ENCODE results near the gene CCDC69.
"Not testable (repeated sequence)": the region's sequence is repeated elsewhere in the genome, so short reads cannot be mapped to it uniquely, and the experiment has no call there.

CCDC69 gene, protein sequence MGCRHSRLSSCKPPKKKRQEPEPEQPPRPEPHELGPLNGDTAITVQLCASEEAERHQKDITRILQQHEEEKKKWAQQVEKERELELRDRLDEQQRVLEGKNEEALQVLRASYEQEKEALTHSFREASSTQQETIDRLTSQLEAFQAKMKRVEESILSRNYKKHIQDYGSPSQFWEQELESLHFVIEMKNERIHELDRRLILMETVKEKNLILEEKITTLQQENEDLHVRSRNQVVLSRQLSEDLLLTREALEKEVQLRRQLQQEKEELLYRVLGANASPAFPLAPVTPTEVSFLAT

GRCh38 chr5:151223447-151224264 lies at the start of gene CCDC69:
TSS of gene CCDC69 (minus strand) at chr5:151224092. CDS start at chr5:151223970, 122 bp downstream.
- peak; percentile 72 for DNase-seq (ENCODE audit: low read depth)

GRCh38 chr5:151271336-151271735 lies 47.4 kb upstream of the CCDC69 start:
- no peak for DNase-seq (ENCODE audit: low read depth)

DNA sequence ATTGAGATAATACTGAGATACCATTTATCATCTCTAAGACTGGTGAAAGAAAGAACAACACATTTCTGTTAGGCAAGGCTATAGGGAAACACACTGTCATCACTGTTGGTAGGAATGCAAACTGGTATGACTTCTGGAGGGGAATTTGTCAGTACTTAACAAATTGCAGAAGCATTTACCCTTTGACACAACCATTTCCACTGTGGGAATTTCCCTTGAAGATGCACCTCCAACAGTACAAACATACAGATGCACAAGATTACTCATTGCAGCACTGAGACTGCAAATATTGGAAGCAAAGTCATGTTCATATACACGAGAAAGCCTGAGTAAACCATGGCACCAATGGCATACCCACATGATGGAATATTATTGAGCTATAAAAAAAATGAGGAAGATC lies 46.7 kb upstream of the CCDC69 start:
- DNase-seq (ENCODE audit: low read depth) = peak; percentile 13

DNA sequence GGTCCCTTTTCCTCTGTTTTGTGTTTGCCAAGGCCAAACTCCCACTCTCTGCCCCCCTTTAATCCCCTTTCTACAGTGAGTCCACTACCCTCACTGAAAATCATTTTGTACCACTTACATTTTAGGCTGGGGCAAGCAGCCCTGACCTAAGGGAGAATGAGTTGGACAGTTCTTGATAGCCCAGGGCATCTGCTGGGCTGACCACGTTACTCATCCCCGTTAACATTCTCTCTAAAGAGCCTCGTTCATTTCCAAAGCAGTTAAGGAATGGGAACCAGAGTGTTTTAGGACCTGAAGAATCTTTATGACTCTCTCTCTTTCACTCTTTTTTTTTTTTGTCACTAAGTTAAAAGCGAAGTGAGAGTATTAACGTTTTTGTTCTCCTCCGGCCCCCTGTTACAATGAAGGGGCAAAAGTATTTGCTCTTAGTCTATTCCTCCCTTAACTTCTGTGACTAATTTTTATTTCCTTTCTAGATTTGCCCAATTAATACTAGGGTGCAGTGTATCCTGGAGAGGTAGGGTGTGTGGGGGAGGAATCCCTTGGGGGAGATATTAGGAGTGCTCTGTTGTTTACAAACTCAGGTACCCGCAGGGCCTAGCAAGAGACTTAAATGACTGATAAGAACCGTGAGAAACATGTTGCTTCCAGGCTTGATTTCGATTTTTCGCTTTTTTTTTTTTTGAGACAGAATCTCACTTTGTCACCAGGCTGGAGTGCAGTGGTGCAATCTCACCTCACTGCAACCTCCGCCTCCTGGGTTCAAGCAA lies 43.8 kb upstream of the CCDC69 start:
- no peak for DNase-seq (ENCODE audit: low read depth)

DNA sequence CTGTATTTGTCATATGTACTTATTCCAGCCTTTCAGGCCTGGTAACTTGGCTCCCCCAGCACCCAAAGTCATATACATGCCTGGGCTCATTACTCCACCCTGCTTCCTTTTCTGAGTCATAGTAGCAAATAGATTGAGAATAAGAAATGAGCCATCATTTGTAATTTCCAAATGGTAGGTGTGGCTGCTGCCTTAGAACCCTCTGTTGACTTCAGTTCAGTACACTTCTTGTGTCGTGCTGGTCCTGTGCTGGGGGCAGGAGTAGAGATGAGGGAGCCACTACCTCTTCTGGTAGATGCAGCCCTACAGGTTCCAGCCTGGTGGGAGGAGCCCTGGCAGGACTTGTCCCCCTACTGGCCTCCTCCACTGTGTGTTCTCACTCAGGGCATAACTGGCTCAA lies 40.2 kb upstream of the CCDC69 start:
- peak; percentile 16 for DNase-seq (ENCODE audit: low read depth)

DNA sequence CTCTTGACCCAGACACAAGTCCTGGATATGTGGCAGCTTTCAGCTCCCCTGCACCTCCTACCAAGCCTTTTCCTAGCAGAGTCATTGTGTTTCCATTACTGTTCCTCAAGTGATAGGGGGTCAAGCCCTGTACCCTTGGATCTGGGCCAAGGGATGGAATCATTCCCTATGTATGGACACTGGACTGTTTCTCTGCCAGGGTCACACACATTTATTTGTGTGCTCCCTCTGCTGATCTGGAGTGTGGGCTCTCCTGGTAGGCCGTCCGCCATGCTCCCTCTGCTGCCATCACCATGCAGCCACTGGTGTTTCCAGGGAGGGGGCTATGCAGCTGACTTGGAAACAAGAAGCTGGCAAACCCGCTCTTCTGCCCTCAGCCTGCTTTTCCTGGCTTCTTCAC lies 38.6 kb upstream of the CCDC69 start:
- DNase-seq (ENCODE audit: low read depth) = no peak

DNA sequence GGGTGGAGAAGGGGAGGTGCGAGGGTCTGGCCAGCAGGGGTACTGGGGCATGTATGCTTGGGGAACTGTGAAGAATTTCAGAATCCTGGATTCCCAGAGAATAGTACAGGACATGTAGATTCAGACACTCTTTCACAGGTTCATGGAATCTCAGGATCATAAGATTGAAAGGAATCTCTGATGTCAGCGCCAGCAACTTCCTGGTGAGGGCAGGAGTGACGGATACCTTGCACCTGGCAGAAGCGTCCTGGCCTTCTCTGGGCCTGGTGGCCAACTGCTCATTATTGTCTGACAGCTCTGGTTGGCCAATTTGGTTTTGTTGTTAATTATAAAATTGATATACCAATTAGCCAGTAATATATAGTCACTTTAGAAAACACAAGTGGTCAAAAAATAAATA lies 36.0 kb upstream of the CCDC69 start:
- DNase-seq (ENCODE audit: low read depth) = no peak

DNA sequence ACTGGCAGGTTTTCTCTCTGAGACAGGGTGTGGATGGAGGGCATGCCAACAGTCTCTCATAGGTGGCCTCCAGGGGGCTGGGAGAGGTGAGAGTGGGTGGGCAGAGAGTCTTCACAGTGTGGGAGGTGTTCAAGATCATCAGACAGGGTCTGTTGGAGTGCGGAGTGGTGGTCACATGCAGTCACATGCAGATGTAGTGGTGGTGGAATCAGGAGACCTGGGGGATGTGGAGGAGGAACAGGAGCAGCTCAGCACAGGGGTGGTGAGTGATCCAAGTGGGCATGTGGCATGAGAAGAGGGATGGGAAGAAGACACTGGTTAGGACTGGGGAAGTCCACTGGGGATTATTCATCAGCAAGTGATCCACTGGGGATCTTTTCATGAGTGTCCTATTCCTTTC lies 34.9 kb upstream of the CCDC69 start:
- DNase-seq (ENCODE audit: low read depth) = no peak

- DNase-seq (ENCODE audit: low read depth) = no peak
Measured at GRCh38 chr5:151258201-151258611, 34.3 kb upstream of the CCDC69 start.

DNA sequence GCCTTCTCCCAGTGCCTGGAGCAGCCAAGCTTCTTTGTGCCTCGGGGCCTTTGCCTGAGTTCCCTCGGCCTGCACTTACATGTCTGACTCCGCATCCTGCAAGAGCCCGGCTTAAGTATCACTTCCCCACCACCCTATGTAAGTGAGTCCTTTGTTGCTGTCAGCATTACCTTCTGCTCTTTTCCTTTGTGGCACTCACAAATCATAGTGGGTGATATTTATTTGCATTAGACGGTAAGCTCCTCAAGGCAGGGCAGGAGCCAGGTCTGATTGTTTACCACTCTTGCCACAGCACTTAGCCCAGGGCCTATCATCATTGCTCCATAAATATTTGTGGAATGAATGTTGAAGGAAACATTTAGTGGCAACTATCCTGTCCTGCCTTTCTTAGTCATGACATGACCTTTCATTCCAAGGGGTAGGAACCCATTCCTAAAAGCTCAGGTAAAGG lies 33.9 kb upstream of the CCDC69 start:
- peak; percentile 15 for DNase-seq (ENCODE audit: low read depth)

DNA sequence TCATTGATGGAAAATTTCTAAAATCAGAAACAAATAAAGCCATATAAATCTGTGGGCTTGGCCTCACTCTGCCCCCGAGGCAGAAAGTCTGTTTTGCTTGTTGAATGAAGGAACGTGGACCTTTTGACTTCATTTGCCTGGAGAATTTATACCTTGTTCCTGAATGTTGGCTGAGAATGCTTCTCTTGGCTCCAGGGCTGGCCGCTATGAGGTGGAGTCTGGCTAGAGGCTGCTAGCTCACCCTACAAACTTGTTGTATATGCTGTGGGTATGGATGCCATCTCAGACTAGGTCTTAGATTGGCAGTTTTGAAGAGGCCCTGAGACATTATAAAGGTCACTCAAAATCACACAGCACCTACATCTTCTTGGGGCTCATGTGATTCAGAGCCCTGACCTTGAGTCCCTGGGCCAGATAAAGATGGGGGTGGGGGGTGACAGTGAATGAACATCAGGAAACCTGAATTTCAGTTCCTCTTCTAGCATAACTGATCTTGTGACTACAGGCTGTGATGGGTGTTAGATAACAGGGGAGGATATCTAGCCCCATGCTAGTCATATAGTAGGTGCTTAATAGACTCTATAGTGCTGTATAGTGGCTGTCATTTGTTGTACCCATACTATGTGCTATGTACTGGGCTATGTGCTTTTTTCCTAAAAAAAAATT lies 31.9 kb upstream of the CCDC69 start:
- DNase-seq (ENCODE audit: low read depth) = no peak

DNA sequence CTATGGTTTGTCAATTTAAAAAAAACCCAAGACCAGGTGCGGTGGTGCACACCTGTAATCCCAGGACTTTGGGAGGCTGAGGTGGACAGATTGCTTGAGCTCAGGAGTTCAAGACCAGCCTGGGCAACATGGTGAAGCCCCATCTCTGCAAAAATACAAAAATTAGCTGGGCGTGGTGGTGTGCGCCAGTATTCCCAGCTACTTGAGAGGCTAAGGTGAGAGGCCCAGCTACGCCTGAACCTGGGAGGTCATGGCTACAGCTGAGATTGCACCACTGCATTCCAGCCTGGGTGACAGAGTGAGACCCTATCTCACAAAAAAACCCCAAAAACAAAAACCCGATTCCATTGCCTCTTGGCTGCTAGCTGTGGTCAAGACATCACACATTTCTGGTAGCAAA lies 31.1 kb upstream of the CCDC69 start:
- DNase-seq (ENCODE audit: low read depth) = not testable (repeated sequence)

DNA sequence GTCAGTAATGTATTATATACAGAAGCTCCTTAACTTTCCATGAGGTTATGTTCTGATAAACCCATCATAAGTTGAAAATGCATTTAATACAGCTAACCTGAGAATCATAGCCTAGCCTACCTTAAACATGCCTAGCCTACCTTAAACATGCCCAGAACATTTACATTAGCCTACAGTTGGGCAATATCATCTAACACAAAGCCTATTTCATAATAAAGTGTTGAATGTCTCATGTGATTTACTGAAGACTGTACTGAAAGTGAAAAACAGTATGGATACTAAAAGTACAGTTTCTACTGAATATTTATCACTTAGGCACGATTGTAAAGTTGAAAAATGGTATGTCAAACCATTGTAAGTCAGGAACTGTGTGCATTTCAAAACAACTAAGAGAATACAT lies 30.7 kb upstream of the CCDC69 start:
- DNase-seq (ENCODE audit: low read depth) = no peak

DNA sequence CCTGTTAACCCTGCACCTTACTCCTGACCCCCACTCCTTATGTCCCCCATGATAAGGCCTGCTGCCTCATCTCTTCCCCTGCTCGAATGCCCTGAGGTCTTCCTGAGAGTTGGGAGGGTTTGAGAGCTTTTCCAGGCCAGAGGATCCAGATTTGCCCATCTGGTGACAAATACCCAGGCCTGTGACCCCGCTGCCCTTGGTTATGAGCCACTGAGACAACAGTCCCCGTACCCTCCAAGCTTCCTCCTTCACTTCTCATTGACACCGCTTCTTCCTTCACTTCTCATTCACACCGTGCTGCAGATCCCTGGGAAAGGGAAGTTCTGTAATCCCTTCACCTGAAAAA lies 29.7 kb upstream of the CCDC69 start:
- no peak for DNase-seq (ENCODE audit: low read depth)

DNA sequence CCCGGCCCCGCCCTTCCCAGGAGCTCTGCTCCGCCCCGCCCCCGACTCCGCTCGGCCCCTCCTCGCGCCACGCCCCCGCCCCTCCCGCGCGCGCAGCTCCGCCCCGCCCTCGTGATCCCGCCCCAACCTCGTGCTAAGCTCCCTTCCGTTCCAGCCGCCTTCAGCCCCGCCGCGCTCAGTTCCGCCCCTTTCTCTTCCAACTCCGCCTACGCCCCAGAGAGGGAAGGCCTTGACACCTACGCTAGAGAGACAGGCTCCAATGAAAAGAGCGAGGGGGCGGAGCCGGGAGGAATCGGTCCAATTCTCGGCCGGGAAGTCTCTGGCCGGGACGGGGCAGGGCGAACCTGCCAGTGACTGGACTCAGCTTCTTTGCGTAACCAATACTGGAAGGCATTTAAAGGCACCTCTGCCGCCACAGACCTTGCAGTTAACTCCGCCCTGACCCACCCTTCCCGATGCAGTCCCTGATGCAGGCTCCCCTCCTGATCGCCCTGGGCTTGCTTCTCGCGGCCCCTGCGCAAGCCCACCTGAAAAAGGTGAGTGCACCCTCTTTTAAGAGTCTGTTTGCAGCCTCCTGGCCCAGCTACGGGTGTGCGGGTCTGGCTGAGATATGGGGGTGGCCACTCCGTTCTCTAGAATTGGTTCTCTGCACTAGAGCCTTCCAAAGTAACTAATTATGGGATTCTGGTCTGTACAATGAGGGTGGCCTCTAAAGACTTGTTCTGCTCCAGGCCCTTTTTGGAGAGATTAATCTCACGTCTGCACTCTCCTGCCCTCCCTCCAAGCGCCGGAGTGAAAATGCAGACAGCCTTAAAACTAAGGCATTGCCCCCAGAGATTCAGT lies 29.1 kb upstream of the CCDC69 start, which contains the start of gene GM2A:
TSS of gene GM2A (plus strand) at position 424 of the 843 bp plus-strand sequence. CDS start at position 456, 32 bp downstream.
- peak; percentile 99 for DNase-seq (ENCODE audit: low read depth)

DNA sequence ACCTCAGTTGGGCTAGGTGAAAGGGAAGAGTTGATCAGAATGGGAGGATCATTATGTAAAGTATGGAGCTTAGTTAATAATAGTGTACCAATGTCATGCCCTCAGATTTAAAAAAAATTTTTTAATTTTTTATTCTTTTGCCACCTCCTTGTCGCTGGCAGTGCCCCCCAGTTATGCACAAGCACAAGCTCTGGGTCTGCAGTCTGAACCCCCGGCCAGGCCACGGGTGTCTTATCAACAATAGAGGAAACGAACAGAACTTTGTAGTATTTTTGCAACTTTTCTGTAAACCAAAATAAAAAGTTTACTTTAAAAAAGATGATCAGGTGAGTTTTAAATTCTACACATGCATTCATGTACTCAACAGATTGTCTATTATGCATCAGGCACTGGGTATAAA lies 27.7 kb upstream of the CCDC69 start:
- no peak for DNase-seq (ENCODE audit: low read depth)

GRCh38 chr5:151251001-151251551 lies 27.2 kb upstream of the CCDC69 start:
- no peak for DNase-seq (ENCODE audit: low read depth)

GRCh38 chr5:151250346-151251000 lies 26.6 kb upstream of the CCDC69 start:
- no peak for DNase-seq (ENCODE audit: low read depth)

DNA sequence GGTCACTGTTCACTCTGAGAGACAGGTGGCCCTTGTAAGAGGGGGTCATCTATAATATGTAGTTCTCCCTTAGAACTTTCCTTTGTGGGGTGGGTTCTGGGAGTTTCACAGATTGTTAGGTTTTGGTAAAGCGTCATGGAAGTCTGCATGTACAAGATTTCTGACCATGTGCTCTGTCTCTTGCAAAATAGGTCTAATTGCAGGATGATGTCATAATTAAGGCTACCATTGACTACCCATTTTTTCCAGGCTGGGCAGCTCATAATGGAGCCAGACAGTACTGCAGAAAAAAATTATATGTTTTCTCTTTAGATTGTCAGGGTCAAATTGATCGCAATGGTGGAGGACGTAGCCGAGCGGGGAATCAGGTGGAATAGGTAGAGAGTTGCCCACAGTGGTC lies 25.4 kb upstream of the CCDC69 start:
- no peak for DNase-seq (ENCODE audit: low read depth)

DNA sequence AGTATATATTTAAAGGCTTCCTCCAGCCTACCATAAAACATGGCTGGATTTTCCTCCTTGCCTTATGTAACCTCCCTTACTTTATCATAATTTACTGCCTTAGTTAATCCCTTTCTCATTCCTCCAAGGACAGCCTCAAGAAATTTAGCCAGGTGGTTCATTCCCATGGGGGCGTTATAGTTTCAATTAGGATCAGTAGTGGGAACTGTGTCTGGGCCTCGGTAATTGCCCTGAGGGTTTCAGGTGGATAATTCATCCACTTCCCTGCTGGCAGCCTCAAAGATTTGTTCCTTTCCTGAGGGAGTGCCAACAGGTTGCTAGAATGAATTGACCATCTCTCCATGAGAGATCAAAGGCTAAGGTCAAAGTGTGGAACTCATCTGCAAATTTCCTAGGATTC lies 24.8 kb upstream of the CCDC69 start:
- no peak for DNase-seq (ENCODE audit: low read depth)
